OCI-M2 (cell line): Measurements from ENCODE around the gene TMEM190.
"Not testable (repeated sequence)": the region's sequence is repeated elsewhere in the genome, so short reads cannot be mapped to it uniquely, and the experiment has no call there.

Experiments
- DNase-seq: peaks from one replicate; lab custom pipeline; 2025; ENCODE audit not compliant: unreplicated experiment; lab: John Stamatoyannopoulos, UW

Gene TMEM190

GRCh38 chr19:55418185-55418584 lies 41.6 kb downstream of the TMEM190 start:
- DNase-seq: no peak

DNA sequence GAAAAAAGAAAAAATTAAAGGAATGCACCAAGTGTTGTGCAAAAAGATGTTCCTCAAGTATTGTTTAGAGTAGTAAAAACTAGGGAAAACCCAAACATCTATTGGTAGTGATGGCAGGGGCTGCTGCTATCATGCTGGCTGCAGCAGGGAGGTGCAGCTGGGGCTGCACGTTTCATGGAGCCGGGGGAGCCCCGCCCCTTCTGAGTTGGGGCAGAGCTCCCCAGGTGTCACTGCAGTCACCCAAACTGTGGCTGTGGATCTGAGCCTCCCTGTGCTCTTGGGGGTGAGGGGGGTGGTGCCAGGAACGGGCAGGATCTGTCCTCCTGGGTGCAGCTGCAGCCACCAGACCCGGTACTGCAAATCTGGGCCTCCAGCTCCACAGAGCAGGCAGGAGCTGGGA lies 42.5 kb downstream of the TMEM190 start:
- no peak for DNase-seq

DNA sequence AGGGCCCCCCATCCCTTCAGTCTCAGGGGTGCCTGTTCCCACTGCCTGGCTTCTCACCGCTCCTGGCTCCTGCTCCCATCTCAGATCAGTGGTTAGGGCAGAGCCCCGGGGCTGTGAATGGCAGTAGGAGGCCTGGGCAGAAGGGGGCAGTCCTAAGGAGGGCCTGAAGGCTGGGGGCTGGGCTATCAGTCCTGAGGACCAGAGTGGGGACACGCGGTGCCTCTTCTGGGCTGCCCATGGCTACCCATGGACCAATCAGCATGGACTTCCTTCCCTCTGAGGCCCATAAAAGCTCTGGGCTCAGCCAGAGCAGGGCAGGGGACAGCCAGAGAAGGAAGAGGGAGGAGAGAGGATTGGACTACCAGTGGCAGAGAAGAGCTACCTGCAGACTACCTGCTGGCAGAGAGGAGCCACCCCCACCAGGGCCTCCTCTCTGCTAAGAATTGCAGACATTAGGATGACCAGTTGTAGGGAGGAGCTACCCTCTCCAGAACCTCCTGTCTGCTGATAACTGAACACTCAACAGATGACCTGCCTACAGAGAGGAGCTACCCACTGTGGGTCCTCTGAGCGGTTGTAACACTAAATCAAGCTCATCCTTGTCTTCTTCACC lies 43.1 kb downstream of the TMEM190 start:
- DNase-seq: no peak

GRCh38 chr19:55421281-55421680 lies 44.7 kb downstream of the TMEM190 start:
- not testable (repeated sequence) for DNase-seq

DNA sequence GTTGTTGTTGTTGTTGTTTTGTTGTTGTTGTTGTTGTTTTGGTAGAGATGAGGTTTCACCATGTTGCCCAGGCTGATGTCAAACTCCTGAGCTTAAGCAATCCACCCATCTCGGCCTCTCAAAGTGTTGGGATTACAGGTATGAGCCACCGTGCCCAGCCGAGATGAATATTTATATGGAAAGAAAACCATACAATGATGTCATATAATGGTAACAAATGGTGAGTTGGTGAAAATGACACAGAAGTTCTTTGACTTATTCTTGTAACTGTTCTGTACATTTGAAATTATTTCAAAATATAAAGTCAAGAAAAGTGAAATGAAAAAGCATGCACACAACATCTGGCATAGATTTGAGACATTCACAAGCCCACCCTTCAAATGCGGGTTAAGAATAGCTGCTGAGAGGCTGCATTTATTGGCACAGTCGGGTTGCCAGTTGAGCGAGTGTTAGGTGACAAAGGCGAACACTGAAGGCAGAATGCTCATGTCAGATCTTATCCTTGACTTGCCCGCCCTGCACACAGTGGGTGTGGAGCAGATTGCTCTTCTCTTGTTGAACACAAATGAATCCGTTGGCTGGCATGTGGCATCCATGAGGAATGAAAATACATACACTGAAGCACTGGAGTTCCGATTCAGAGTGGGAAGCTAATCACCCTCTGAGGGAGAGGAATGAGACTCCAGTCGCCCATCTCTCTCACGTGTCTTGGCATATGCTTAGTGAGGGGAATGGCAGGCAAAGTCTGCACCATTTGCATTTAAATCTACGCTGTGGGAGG lies 46.8 kb downstream of the TMEM190 start:
- no peak for DNase-seq

DNA sequence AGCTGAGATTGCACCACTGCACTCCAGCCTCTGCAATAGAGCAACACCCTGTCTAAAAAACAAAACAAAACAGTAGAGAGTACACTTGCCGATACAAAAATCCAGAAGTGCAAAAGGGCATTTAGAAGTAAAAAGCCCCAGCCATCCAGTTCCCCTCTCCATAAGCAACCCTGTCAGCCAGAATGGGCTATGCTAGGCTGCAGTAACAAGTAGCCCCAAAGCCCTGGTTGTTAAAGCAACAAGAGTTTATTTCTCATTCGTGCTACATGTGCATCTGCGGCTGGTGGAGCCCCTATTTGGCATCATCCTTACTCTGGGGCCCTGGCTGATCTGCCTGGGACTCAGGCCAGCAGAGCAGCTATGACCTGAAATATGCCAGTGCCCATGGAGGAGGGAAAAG lies 47.9 kb downstream of the TMEM190 start:
- no peak for DNase-seq

- no peak for DNase-seq
Observed at GRCh38 chr19:55426042-55426441, 49.4 kb downstream of the TMEM190 start.
